Transverse colon (tissue), 4 donors: ENCODE results near the gene LMX1A. TPM values are rescaled to one million over a fixed set of nuclear protein-coding genes. Genes with fewer than 3 reads are reported as not detected.

Source experiments
- DNase-seq: peaks from one replicate; pipeline ENCODE4 v3.0.0-alpha.2; 2019
- H3K27ac ChIP-seq, 4 donors: fragments of 200-600 bp; sonication (generic); 2 replicates each; pipeline ENCODE4 v1.5.1; 2016 to 2018; ENCODE audit warnings: inconsistent platforms in 4 of 4
- H3K27me3 ChIP-seq: fragments of 200-600 bp; sonication (generic); 2 replicates; pipeline ENCODE4 v1.5.1; 2017; ENCODE audit warnings: inconsistent platforms
- H3K36me3 ChIP-seq, 4 donors: fragments of 200-600 bp; sonication (generic); 2 replicates each; pipeline ENCODE4 v1.5.1; 2017 to 2019; ENCODE audit warnings: inconsistent platforms in 4 of 4
- H3K4me1 ChIP-seq, 4 donors: fragments of 200-600 bp; sonication (generic); 2 replicates each; pipeline ENCODE4 v1.5.1; 2017 to 2020; ENCODE audit warnings: inconsistent platforms in 4 of 4
- H3K4me3 ChIP-seq, 4 donors: fragments of 200-600 bp; sonication (generic); 1 replicate in 1 of 4; 2 replicates in 3 of 4; pipeline versions ENCODE4 v1.5.1 to v1.6.1; 2017 to 2019; ENCODE audit warnings: inconsistent platforms in 4 of 4
- H3K9me3 ChIP-seq, 2 donors: fragments of 200-600 bp; sonication (generic); 2 replicates each; pipeline ENCODE4 v1.5.1; 2017 to 2019; ENCODE audit warnings: inconsistent platforms in 2 of 2
- CTCF ChIP-seq, 5 experiments: fragments of 200-600 bp in 3 of 5; fragments of 450-650 bp in 2 of 5; sonication (generic) in 3 of 5; IDR thresholded peaks; 1 replicate in 2 of 5; 2 replicates in 3 of 5; pipeline ENCODE4 v1.5.1; 2016 to 2017; ENCODE audit warnings: antibody characterized with exemption in 5 of 5, inconsistent platforms in 3 of 5, mild to moderate bottlenecking in 2 of 5, moderate library complexity in 1 of 5
- EP300 ChIP-seq: sonication (generic); formaldehyde crosslinking; IDR thresholded peaks from one replicate; pipeline ENCODE4 v1.6.1; 2017; ENCODE audit warnings: antibody characterized with exemption, low read depth
- POLR2A ChIP-seq: fragments of 450-650 bp; IDR thresholded peaks from one replicate; pipeline ENCODE4 v1.6.1; 2016; ENCODE audit warnings: antibody characterized with exemption, mild to moderate bottlenecking, moderate library complexity
- POLR2AphosphoS5 ChIP-seq, 3 donors: sonication (generic); formaldehyde crosslinking; IDR thresholded peaks; one replicate each; pipeline ENCODE4 v1.6.1; 2016; ENCODE audit warnings: antibody characterized with exemption in 3 of 3
- WGBS, 2 donors: methylation state at CpG; one replicate each; pipeline ENCODE4 v1.1.5; 2018; ENCODE audit warnings: low coverage in 1 of 2; 5-methylcytosine and 5-hydroxymethylcytosine counted together
- in situ Hi-C, 4 donors: fragments of 200-750 bp; cut with MboI; loops; one replicate each; pipeline versions ENCODE4 v1.15.0 to v1.15.1; 2017; ENCODE audit warnings: low sequenced_read_pairs in 3 of 4, low pct_ligation_motif_present in 1 of 4, low pct_unique_long_range_greater_than_20kb in 1 of 4
- intact Hi-C: fragments of 100-400 bp; cut with DNase I; formaldehyde crosslinking; loops from one replicate; pipeline ENCODE4 v1.15.1; 2023; ENCODE audit warnings: low total_unique reads
- total RNA-seq, 4 donors: library from RNA; depleted of rRNA; stranded (reverse); fragments of >200 nt; gene quantifications; one replicate each; pipeline ENCODE4 v1.1.0, GENCODE V29; 2016

LMX1A gene
- total RNA-seq, 4 donors from 2014 or later, result 0.41 to 0.79 TPM; not detected in 2

DNA sequence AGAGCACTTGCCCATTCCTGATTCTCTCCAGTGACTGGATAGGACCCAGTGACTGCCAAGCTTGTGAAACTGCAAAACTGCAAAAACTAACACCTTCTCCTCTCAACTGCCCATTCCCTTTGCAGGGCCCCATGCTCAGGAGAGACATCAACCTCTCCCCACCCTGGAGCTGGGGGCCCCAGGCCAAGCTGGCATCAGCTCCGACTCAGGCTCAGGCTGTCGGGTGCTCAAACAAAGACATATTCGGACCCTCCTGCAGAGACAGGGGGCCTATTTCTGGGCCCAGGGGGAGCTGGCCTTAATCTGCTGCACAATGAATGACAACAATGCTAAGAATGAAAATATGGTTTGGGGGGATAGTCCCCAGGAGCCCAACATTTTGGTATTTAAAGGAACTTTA lies 11.8 kb downstream of the LMX1A start:
- DNase-seq, result no peak

DNA sequence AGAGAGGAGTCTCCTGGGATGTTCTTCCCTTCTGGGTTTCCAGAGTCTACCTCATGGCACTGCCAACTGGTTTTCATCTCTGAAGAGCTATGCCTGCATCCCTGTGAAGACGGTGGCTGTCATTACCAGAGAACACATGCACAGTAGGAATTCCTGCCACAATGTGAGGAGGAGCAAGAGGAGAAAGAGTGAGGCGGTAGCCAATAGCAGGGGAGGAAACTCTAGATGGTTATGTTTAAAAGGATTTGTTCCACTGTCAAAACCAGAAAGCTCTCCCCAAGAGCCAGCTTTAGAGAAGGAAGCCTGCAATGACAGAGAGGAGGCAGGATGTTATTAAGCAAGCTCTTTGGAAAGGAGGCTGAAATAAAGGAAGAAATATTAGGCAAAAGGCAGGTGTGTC lies 12.3 kb downstream of the LMX1A start:
- 47% methylated on average over 2 of the region's 2 CpGs; no CpG with 5 or more reads in 1 of the 2 donors for WGBS, 2 donors
- Histone ChIP-seq H3K4me3 (no peak overlapping the region), H3K9me3 (no peaks in the 10 kb centered on the region), H3K27me3 (peaks cover 90% of the 10 kb centered on the region), H3K27ac (no peak overlapping the region), H3K4me1 (no peaks in the 10 kb centered on the region), H3K36me3 (no peaks in the 10 kb centered on the region)
- TF ChIP-seq POLR2A (no peak), POLR2AphosphoS5 (IDR thresholded peaks at IDR 0.05) (no peak), EP300 (no peak), CTCF (IDR thresholded peaks at IDR 0.05) (no peak)
- intact Hi-C loops (no loop called here), in situ Hi-C loops (no loop called here)
- no peak for DNase-seq

More for the DNA sequence above, 11.8 kb downstream of the LMX1A start:
- Histone ChIP-seq H3K9me3 (no peaks in the 10 kb centered on the region), H3K27me3 (peaks cover 94% of the 10 kb centered on the region), H3K36me3 (no peaks in the 10 kb centered on the region), H3K4me3 (no peak overlapping the region), H3K27ac (no peak overlapping the region), H3K4me1 (no peaks in the 10 kb centered on the region)
- intact Hi-C loops (no loop called here), in situ Hi-C loops (no loop called here)
- TF ChIP-seq POLR2A (no peak), CTCF (IDR thresholded peaks at IDR 0.05) (no peak), POLR2AphosphoS5 (IDR thresholded peaks at IDR 0.05) (no peak), EP300 (no peak)
- WGBS, 2 donors, result 56 to 71% methylated on average over 2 to 3 of the region's 3 CpGs

DNA sequence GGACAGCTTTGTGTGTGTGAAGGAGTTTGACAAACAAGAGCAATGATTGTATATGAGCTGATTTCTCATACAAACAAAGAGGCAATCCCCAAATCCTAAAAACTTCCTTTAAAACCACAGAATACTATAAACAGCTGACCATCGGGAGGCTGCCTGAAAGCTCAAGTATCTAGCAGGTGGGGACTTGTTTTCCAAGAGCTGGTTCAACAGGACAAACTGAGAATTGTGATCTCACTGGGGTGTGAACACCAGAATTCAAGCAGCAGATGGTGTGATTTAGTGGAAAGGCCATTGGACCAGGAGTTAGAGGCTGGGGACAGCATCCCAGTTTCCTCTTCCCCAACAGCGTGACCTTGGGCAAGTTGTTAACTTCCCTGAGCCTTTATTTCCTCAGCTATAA lies 13.9 kb downstream of the LMX1A start:
- in situ Hi-C loops (no loop called here), intact Hi-C loops (no loop called here)
- no peak for DNase-seq
- Histone ChIP-seq H3K4me1 (no peaks in the 10 kb centered on the region), H3K36me3 (no peaks in the 10 kb centered on the region), H3K27me3 (peaks cover 74% of the 10 kb centered on the region), H3K4me3 (no peak overlapping the region), H3K27ac (no peak overlapping the region), H3K9me3 (no peaks in the 10 kb centered on the region)
- 61 to 64% methylated on average over 2 of the region's 2 CpGs for WGBS, 2 donors
- TF ChIP-seq CTCF (IDR thresholded peaks at IDR 0.05) (no peak), POLR2A (no peak)

- H3K9me3 ChIP-seq, result no peaks in the 10 kb centered on the region
- DNase-seq, result no peak
- no peak for TF ChIP-seq POLR2A
- intact Hi-C loops (no loop called here), in situ Hi-C loops (no loop called here)
- no peaks in the 10 kb centered on the region for H3K4me1 ChIP-seq
- 86 to 89% methylated on average over 1 to 2 of the region's 2 CpGs for WGBS, 2 donors
- H3K36me3 ChIP-seq, result no peaks in the 10 kb centered on the region
- H3K27me3 ChIP-seq, result peaks cover 70% of the 10 kb centered on the region
- H3K4me3 ChIP-seq, result no peak overlapping the region
- H3K27ac ChIP-seq, result no peak overlapping the region
Measured at GRCh38 chr1:165342168-165342567, 14.3 kb downstream of the LMX1A start.

DNA sequence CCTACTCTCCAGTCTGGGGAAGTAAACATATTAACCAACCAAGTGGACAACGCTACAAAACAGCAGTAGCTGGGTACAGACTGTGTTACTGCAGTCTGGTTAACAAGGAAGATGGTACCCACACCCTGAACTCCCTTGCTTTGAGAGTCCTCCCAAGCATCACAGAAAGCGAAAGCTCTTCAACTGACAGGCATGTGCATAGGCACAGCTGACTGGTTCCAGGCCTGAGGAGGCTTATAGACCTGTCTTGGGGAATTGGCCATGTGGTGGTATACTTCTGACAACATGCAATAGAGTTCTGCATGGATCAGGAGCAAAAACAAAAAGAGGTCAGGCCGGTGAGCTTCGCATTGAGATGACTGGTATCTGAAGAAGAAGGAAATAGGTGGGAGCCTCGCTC lies 17.4 kb downstream of the LMX1A start:
- no peak for TF ChIP-seq POLR2AphosphoS5 (IDR thresholded peaks at IDR 0.05)
- no peak for TF ChIP-seq EP300
- no peak for TF ChIP-seq CTCF (IDR thresholded peaks at IDR 0.05)
- no peak for TF ChIP-seq POLR2A
- WGBS, 2 donors, result 80 to 91% methylated on average over 4 to 5 of the region's 5 CpGs
- peaks cover 40% of the 10 kb centered on the region for H3K27me3 ChIP-seq
- intact Hi-C loops (no loop called here), in situ Hi-C loops (no loop called here)
- no peak for DNase-seq
- H3K4me1 ChIP-seq, result no peaks in the 10 kb centered on the region
- H3K27ac ChIP-seq, result no peak overlapping the region
- no peaks in the 10 kb centered on the region for H3K9me3 ChIP-seq
- no peak overlapping the region for H3K4me3 ChIP-seq
- no peaks in the 10 kb centered on the region for H3K36me3 ChIP-seq
